ENCODE measurements around the gene CNTN1.
"Not testable (repeated sequence)": the region's sequence is repeated elsewhere in the genome, so short reads cannot be mapped to it uniquely, and the experiment has no call there.

The CNTN1 gene

DNA sequence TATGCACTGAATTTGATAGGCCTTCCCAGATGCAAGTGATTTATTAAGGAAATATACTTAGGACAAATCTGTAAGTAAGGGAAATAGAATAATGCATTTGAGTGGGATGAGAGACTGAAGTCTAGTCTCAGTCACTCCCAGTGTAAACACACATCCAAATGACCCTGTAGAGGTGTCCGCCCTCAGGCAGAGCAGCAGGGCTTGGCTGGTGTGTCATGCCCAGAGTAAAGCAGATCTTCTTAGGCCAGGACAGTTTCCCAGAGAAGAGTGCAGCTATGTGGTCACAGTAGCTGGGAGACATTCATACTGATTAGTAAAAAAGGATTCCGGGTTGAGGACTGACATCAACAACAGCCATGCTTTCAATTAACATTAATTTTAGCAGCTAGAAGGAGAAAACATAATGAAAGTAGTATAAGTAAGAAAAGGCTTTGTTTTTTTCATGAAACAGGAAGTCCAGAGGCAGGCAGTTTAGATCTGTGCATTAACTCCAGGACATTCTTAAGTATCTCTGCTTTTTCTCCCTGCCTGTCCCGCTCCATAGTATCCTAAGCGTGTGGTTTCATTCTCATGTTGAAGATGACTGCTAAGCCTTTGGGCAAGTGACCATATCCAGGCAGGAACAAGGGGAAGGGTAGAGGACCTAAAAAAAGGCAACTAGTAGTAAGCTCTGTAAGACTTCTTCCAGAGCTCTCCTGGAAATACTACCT is 35.7 kb downstream of the CNTN1 start:
- no peak for DNase-seq (ENCODE audit: low spot score)
- TF ChIP-seq, protein P1, sequence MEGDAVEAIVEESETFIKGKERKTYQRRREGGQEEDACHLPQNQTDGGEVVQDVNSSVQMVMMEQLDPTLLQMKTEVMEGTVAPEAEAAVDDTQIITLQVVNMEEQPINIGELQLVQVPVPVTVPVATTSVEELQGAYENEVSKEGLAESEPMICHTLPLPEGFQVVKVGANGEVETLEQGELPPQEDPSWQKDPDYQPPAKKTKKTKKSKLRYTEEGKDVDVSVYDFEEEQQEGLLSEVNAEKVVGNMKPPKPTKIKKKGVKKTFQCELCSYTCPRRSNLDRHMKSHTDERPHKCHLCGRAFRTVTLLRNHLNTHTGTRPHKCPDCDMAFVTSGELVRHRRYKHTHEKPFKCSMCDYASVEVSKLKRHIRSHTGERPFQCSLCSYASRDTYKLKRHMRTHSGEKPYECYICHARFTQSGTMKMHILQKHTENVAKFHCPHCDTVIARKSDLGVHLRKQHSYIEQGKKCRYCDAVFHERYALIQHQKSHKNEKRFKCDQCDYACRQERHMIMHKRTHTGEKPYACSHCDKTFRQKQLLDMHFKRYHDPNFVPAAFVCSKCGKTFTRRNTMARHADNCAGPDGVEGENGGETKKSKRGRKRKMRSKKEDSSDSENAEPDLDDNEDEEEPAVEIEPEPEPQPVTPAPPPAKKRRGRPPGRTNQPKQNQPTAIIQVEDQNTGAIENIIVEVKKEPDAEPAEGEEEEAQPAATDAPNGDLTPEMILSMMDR (IDR thresholded peaks at IDR 0.05; ENCODE audit: borderline replicate concordance, control extremely low read depth, extremely low read depth, insufficient read depth, missing control alignments): no peak
- in situ Hi-C loops (cut with MboI; ENCODE audit: low sequenced_read_pairs, unreplicated experiment): no loop called here

DNA sequence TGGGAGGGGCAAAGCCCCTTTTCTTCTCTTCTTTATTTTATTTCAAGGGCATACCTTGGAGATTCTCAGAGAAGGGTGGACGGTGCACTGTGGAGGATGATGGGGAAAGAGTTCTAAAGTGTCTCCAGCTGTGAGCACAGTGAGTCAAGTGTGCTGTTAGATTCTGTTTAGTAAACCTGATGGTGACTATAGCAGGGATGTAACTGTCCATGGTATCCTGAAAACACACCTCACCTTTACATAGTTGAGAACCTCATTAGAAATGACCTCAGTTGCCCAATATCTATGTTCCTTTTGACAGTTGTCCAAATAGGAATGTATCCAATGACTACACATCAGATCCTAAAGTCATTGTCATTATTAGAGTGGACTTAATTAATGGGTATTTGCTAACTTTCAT is 38.0 kb downstream of the CNTN1 start:
- TF ChIP-seq, protein P1 (IDR thresholded peaks at IDR 0.05; ENCODE audit: borderline replicate concordance, control extremely low read depth, extremely low read depth, insufficient read depth, missing control alignments): no peak
- in situ Hi-C loops (cut with MboI; ENCODE audit: low sequenced_read_pairs, unreplicated experiment): no loop called here
- DNase-seq (ENCODE audit: low spot score): no peak

DNA sequence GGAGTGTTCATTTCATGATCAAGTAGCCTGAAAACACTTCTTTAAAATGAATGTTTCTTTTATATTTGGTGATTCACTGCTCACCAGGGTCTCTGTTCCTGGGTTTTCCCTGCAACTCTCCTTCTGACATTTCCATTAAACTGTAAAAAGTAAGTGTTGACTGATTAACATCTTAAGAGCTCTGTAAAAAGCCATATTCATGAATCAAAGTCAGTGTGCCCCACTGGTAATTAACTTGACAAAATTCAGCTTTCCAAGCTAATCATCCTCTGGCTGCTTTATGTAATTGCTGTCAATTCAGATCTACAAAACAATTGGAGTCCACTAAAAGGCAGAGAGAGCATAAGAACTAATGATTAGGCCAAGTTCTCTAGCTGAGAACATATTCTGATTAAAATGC is 41.6 kb downstream of the CNTN1 start:
- TF ChIP-seq, protein P1 (IDR thresholded peaks at IDR 0.05; ENCODE audit: borderline replicate concordance, control extremely low read depth, extremely low read depth, insufficient read depth, missing control alignments): no peak
- no peak for DNase-seq (ENCODE audit: low spot score)
- in situ Hi-C loops (cut with MboI; ENCODE audit: low sequenced_read_pairs, unreplicated experiment): no loop called here

DNA sequence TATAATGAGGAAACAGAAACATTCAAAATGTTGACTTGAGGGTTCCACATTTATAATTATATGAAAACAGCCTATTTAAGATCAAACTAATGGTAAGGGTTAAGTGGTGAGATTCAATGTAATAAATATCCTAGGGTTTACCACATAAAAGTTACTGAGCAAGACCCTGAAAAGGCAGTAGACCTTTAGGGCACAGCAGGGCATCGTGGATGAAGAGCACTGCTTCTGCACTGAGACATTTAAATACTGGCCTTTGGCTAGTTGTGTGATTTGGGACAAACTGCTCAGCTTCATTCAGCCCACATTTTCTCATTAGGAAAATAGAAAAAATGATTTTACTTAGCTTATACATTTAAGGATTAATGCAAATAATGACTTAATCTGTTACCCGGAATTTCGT is 42.0 kb downstream of the CNTN1 start:
- DNase-seq (ENCODE audit: low spot score): no peak
- TF ChIP-seq, protein P1 (IDR thresholded peaks at IDR 0.05; ENCODE audit: borderline replicate concordance, control extremely low read depth, extremely low read depth, insufficient read depth, missing control alignments): no peak
- in situ Hi-C loops (cut with MboI; ENCODE audit: low sequenced_read_pairs, unreplicated experiment): no loop called here

DNA sequence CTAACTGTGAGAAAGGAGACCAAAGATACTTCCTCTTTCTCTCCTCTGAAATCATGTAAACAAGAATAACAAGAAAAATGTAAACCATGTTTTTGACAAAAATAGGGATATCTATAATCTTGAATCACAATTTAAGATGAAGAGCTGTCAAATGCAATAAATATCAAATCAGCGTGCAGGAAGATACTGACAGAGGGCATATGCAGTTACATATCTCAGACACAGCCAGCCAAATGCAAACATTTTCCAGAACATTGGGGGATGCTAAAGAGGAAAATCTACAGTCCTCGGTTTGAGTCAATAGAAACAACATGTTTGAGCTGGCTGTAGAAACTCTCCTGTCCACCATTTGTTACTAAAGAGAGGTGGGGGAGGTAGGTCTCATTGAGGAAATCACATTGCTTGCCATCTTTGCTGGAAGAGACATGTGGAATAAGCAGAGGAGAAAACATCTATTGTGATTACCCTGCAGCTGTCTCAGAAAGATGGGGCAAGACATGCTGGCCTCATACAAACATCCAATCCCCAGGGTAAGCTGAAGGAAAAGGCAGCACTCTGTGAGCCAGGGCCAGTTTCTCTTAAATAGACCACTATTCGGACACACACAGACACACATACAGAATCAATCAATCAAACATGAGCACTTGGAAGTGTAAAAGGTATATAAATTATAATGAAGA is 43.5 kb downstream of the CNTN1 start:
- TF ChIP-seq, protein P1 (IDR thresholded peaks at IDR 0.05; ENCODE audit: borderline replicate concordance, control extremely low read depth, extremely low read depth, insufficient read depth, missing control alignments): no peak
- in situ Hi-C loops (cut with MboI; ENCODE audit: low sequenced_read_pairs, unreplicated experiment): no loop called here
- DNase-seq (ENCODE audit: low spot score): no peak

DNA sequence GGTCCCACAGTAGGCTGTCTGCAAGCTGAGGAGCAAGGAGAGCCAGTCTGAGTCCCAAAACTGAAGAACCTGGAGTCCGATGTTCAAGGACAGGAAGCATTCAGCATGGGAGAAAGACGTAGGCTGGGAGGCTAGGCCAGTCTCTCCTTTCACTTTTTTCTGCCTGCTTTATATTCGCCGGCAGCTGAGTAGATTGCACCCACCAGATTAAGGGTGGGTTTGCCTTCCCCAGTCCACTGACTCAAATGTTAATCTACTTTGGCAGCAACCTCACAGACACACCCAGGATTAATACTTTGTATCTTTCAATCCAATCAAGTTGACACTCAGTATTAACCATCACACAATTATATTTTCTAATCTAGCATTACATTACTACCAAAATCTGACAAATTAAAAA is 45.2 kb downstream of the CNTN1 start:
- in situ Hi-C loops (cut with MboI; ENCODE audit: low sequenced_read_pairs, unreplicated experiment); DNase-seq (ENCODE audit: low spot score): not testable (repeated sequence)

DNA sequence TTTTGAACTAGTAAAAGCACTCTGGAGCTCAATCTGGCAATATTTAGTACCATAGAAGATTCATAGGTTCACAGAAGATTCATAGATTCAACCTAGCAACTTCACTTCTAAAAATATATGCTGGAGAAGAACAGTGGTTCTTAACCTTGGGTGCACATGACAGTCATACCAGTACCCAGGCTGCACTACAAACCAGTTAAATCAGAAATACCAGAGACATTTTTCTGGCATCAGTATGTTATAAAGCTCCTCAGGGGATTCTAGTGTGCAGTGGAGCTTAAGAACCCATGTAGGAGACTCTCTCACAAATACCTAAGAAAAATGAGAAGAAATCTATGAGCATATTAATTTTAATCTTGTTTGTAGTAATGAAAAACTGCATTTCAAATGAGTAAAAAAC is 46.6 kb downstream of the CNTN1 start:
- in situ Hi-C loops (cut with MboI; ENCODE audit: low sequenced_read_pairs, unreplicated experiment): no loop called here
- TF ChIP-seq, protein P1 (IDR thresholded peaks at IDR 0.05; ENCODE audit: borderline replicate concordance, control extremely low read depth, extremely low read depth, insufficient read depth, missing control alignments): no peak
- no peak for DNase-seq (ENCODE audit: low spot score)

Data from GM13976 (cell line).